Neural cell (in vitro differentiated cells): Measurements from ENCODE around the gene TLE4. TPM values are rescaled to one million over a fixed set of nuclear protein-coding genes. Genes with fewer than 3 reads are reported as not detected.

Source experiments
- H2AFZ ChIP-seq: fragments of 200-600, 300-800 bp; sonication (generic), shearing (Covaris generic); 2 replicates; pipeline ENCODE4 v1.6.0; 2014; ENCODE audit warnings: low read depth, mild to moderate bottlenecking, antibody characterized with exemption, low read length, moderate library complexity
- H3F3A ChIP-seq: fragments of 200-600 bp; shearing (Covaris generic); 2 replicates; pipeline ENCODE4 v1.6.1; 2016; ENCODE audit warnings: mild to moderate bottlenecking, moderate library complexity, mixed read lengths, antibody characterized with exemption, low read length; ENCODE audit not compliant: insufficient read depth, poor library complexity, severe bottlenecking
- H3K27ac ChIP-seq: fragments of 200-600, 300-800 bp; sonication (generic), shearing (Covaris generic); 2 replicates; pipeline ENCODE4 v1.5.1; 2014; ENCODE audit warnings: mild to moderate bottlenecking, low read length, moderate library complexity
- H3K27me3 ChIP-seq: fragments of 300-800, 200-600 bp; sonication (generic), shearing (Covaris generic); 2 replicates; pipeline ENCODE4 v1.6.0; 2014; ENCODE audit warnings: mild to moderate bottlenecking, low read depth, low read length, moderate library complexity; ENCODE audit not compliant: insufficient read depth
- H3K36me3 ChIP-seq: fragments of 300-800, 200-600 bp; sonication (generic), shearing (Covaris generic); 2 replicates; pipeline ENCODE4 v1.5.1; 2014; ENCODE audit warnings: mild to moderate bottlenecking, antibody characterized with exemption, low read length, moderate library complexity; ENCODE audit not compliant: insufficient read depth
- H3K4me2 ChIP-seq: fragments of 300-800, 200-600 bp; sonication (generic), shearing (Covaris generic); 2 replicates; pipeline ENCODE4 v1.6.0; 2014; ENCODE audit warnings: mild to moderate bottlenecking, low read length
- H3K4me3 ChIP-seq: fragments of 300-800, 200-600 bp; sonication (generic), shearing (Covaris generic); 2 replicates; pipeline ENCODE4 v1.5.1; 2014; ENCODE audit warnings: mild to moderate bottlenecking, low read length, moderate library complexity
- H3K79me2 ChIP-seq: fragments of 200-600 bp; shearing (Covaris generic); replicated peaks from 2 replicates; pipeline ENCODE4 v1.6.0; 2014; ENCODE audit warnings: mild to moderate bottlenecking, low read length, moderate library complexity; ENCODE audit not compliant: insufficient read depth
- H3K9ac ChIP-seq: fragments of 300-800, 200-600 bp; sonication (generic), shearing (Covaris generic); 2 replicates; pipeline ENCODE4 v1.6.1; 2016; ENCODE audit warnings: mild to moderate bottlenecking, low read length, mixed read lengths
- H3K9me2 ChIP-seq: fragments of 200-600 bp; shearing (Covaris generic); 2 replicates; pipeline ENCODE4 v1.6.1; 2016; ENCODE audit warnings: mild to moderate bottlenecking, low read length, mixed read lengths; ENCODE audit not compliant: insufficient read depth
- H3K9me3 ChIP-seq: fragments of 200-600, 300-800 bp; sonication (generic), shearing (Covaris generic); 2 replicates; pipeline ENCODE4 v1.6.1; 2016; ENCODE audit warnings: mild to moderate bottlenecking, mixed run types, low read length, moderate library complexity, mixed read lengths
- H4K20me1 ChIP-seq: fragments of 200-600 bp; shearing (Covaris generic); 2 replicates; pipeline ENCODE4 v1.6.1; 2016; ENCODE audit warnings: mild to moderate bottlenecking, mixed run types; ENCODE audit not compliant: insufficient read depth
- EP300 ChIP-seq: fragments of 450-650 bp; conservative IDR thresholded peaks from 2 replicates; pipeline ENCODE4 v1.6.1; 2014; ENCODE audit warnings: antibody characterized with exemption, mild to moderate bottlenecking, moderate library complexity; ENCODE audit not compliant: poor library complexity, severe bottlenecking
- EZH2 ChIP-seq: fragments of 200-600, 300-800 bp; shearing (Covaris generic), sonication (generic); IDR thresholded peaks from 2 replicates; pipeline ENCODE4 v1.6.1; 2014; ENCODE audit warnings: antibody characterized with exemption, low read length, borderline replicate concordance, mild to moderate bottlenecking; ENCODE audit not compliant: insufficient read depth, poor library complexity, severe bottlenecking
- MXI1 ChIP-seq: fragments of 450-650 bp; conservative IDR thresholded peaks from 2 replicates; pipeline ENCODE4 v1.6.1; 2014; ENCODE audit warnings: antibody characterized with exemption, mild to moderate bottlenecking; ENCODE audit not compliant: poor library complexity, severe bottlenecking
- POLR2AphosphoS5 ChIP-seq: IDR thresholded peaks from 2 replicates; pipeline ENCODE4 v1.6.1; 2012
- REST ChIP-seq: IDR thresholded peaks from 2 replicates; pipeline ENCODE4 v1.6.1; 2012; ENCODE audit warnings: borderline replicate concordance
- SMC3 ChIP-seq: fragments of 450-650 bp; conservative IDR thresholded peaks from 2 replicates; pipeline ENCODE4 v1.6.1; 2014; ENCODE audit warnings: antibody characterized with exemption, mild to moderate bottlenecking, moderate library complexity; ENCODE audit not compliant: poor library complexity
- TAF1 ChIP-seq: IDR thresholded peaks from 2 replicates; pipeline ENCODE4 v1.6.1; 2012; ENCODE audit warnings: low read depth
- polyA plus RNA-seq: library from polyadenylated mRNA; depleted of rRNA; stranded (reverse); fragments of >200 nt; gene quantifications from 2 replicates; pipeline ENCODE4 v1.2.3, GENCODE V29; 2014
- TF ChIP-seq, protein P1 (sequence below): fragments of 450-650 bp; IDR thresholded peaks from 2 replicates; pipeline ENCODE4 v1.5.1; 2014; ENCODE audit warnings: antibody characterized with exemption, mild to moderate bottlenecking, moderate library complexity; ENCODE audit not compliant: poor library complexity, severe bottlenecking

The TLE4 gene
- polyA plus RNA-seq, 1 donor from 2014 or later = 143 TPM

GRCh38 chr9:79711874-79712273, 140.1 kb downstream of the TLE4 start:
- Histone ChIP-seq H3K27me3 (no peaks in the 10 kb centered on the region), H4K20me1 (no peaks in the 10 kb centered on the region), H3F3A (no peaks in the 10 kb centered on the region), H3K4me2 (no peak overlapping the region), H3K4me3 (no peak overlapping the region), H3K9me3 (no peaks in the 10 kb centered on the region), H3K9ac (no peak overlapping the region), H2AFZ (no peak overlapping the region), H3K36me3 (peaks cover 22% of the 10 kb centered on the region), H3K27ac (no peak overlapping the region), H3K9me2 (no peaks in the 10 kb centered on the region), H3K79me2 (no peaks in the 10 kb centered on the region)
- no peak for TF ChIP-seq EZH2
- no peak for TF ChIP-seq SMC3

DNA sequence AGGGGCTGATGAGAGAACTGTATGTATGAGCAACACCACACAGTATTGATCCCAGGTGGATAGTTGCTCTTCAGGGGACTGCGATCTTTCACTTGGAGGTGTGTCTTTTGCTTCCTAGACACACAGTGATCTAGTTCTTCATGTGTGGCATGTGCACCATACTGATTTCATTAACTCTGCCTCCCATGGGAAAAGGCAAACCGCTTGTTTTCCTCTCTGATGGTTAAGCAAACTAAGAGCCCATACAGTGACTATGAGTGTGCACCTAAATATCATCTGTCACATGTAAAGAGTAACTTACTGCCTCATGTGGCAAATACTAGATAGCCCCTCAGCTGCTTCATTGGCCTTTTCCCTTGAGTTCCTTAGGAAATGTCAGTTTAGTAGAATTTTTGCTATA, 147.3 kb downstream of the TLE4 start:
- H3K79me2 ChIP-seq = no peaks in the 10 kb centered on the region
- no peak overlapping the region for H3K4me3 ChIP-seq
- H3K9me3 ChIP-seq = no peaks in the 10 kb centered on the region
- no peaks in the 10 kb centered on the region for H3K27me3 ChIP-seq
- H4K20me1 ChIP-seq = no peaks in the 10 kb centered on the region
- peaks cover 18% of the 10 kb centered on the region for H3K36me3 ChIP-seq
- no peak overlapping the region for H3K27ac ChIP-seq
- TF ChIP-seq POLR2AphosphoS5 (no peak), TAF1 (no peak), REST (no peak), EZH2 (no peak), MXI1 (no peak)
- H3K4me2 ChIP-seq = no peak overlapping the region
- H2AFZ ChIP-seq = no peak overlapping the region
- no peaks in the 10 kb centered on the region for H3K9me2 ChIP-seq
- H3K9ac ChIP-seq = no peak overlapping the region
- H3F3A ChIP-seq = no peaks in the 10 kb centered on the region

GRCh38 chr9:79719989-79720388, 148.2 kb downstream of the TLE4 start:
- Histone ChIP-seq H3K79me2 (no peaks in the 10 kb centered on the region), H3K4me2 (no peak overlapping the region), H2AFZ (no peak overlapping the region), H3K4me3 (no peak overlapping the region), H3K27me3 (no peaks in the 10 kb centered on the region), H3F3A (no peaks in the 10 kb centered on the region), H3K9me3 (no peaks in the 10 kb centered on the region), H4K20me1 (no peaks in the 10 kb centered on the region), H3K27ac (no peak overlapping the region), H3K36me3 (peaks cover 18% of the 10 kb centered on the region), H3K9ac (no peak overlapping the region), H3K9me2 (no peaks in the 10 kb centered on the region)
- TF ChIP-seq, protein P1, sequence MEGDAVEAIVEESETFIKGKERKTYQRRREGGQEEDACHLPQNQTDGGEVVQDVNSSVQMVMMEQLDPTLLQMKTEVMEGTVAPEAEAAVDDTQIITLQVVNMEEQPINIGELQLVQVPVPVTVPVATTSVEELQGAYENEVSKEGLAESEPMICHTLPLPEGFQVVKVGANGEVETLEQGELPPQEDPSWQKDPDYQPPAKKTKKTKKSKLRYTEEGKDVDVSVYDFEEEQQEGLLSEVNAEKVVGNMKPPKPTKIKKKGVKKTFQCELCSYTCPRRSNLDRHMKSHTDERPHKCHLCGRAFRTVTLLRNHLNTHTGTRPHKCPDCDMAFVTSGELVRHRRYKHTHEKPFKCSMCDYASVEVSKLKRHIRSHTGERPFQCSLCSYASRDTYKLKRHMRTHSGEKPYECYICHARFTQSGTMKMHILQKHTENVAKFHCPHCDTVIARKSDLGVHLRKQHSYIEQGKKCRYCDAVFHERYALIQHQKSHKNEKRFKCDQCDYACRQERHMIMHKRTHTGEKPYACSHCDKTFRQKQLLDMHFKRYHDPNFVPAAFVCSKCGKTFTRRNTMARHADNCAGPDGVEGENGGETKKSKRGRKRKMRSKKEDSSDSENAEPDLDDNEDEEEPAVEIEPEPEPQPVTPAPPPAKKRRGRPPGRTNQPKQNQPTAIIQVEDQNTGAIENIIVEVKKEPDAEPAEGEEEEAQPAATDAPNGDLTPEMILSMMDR = no peak
- TF ChIP-seq SMC3 (no peak), MXI1 (no peak), EZH2 (no peak), TAF1 (no peak), EP300 (no peak), REST (no peak), POLR2AphosphoS5 (no peak)
